CD4-positive, alpha-beta T cell (primary cell): ENCODE results near the gene SLC20A1. TPM values are rescaled to one million over a fixed set of nuclear protein-coding genes. Genes with fewer than 3 reads are reported as not detected.

Source experiments
- ATAC-seq: fragments of 200-7000 bp; cut with Tn5 transposase; one replicate; pipeline ENCODE4 v1.10.0; 2022; ENCODE audit warnings: mild to moderate bottlenecking; ENCODE audit not compliant: poor library complexity
- CTCF ChIA-PET: fragments of 350-600 bp; sonication (Branson Sonifier 250); formaldehyde crosslinking; loops from one replicate; lab custom pipeline; 2021; ENCODE audit warnings: antibody characterized with exemption, inconsistent platforms; lab: Charles Lee
- POLR2A ChIA-PET: fragments of 350-600 bp; sonication (Branson Sonifier 250); formaldehyde crosslinking; loops from one replicate; lab custom pipeline; 2021; ENCODE audit warnings: antibody characterized with exemption, inconsistent platforms; lab: Charles Lee
- DNase-seq, 14 experiments: peaks; one replicate each; pipeline ENCODE4 v3.0.0-alpha.2; 2013 to 2020; ENCODE audit warnings: mixed read lengths in 2 of 14
- H3K27ac ChIP-seq, 2 donors: one replicate each; pipeline versions ENCODE4 v1.5.1 to v1.7.0; 2013; ENCODE audit warnings: low read length in 2 of 2, low read depth in 1 of 2, mild to moderate bottlenecking in 1 of 2
- H3K27me3 ChIP-seq, 2 experiments: 1 replicate in 1 of 2; 2 replicates in 1 of 2; pipeline versions ENCODE4 v1.6.1 to v1.7.0; 2013; ENCODE audit warnings: low read length in 2 of 2, control low read depth in 1 of 2, mild to moderate bottlenecking in 1 of 2, moderate library complexity in 1 of 2; ENCODE audit not compliant: insufficient read depth in 2 of 2, control insufficient read depth in 1 of 2
- H3K36me3 ChIP-seq: one replicate; pipeline ENCODE4 v1.6.1; 2013; ENCODE audit warnings: low read length, control low read depth; ENCODE audit not compliant: insufficient read depth
- H3K4me1 ChIP-seq: one replicate; pipeline ENCODE4 v1.6.1; 2013; ENCODE audit warnings: low read length, control low read depth; ENCODE audit not compliant: insufficient read depth
- H3K4me3 ChIP-seq: one replicate; pipeline ENCODE4 v1.5.1; 2013; ENCODE audit warnings: mild to moderate bottlenecking, low read length, moderate library complexity
- H3K9me3 ChIP-seq, 2 experiments: 1 replicate in 1 of 2; 2 replicates in 1 of 2; pipeline versions ENCODE4 v1.6.1 to v1.7.0; 2013; ENCODE audit warnings: low read length in 2 of 2, mild to moderate bottlenecking in 2 of 2, control low read depth in 1 of 2, moderate library complexity in 1 of 2; ENCODE audit not compliant: control insufficient read depth in 1 of 2, insufficient read depth in 1 of 2
- H3K27ac Mint-ChIP-seq: one replicate; pipeline ENCODE4 v1.8.0; 2020; ENCODE audit warnings: mixed read lengths
- H3K27me3 Mint-ChIP-seq: one replicate; pipeline ENCODE4 v1.8.0; 2021; ENCODE audit warnings: mixed read lengths
- H3K36me3 Mint-ChIP-seq: one replicate; pipeline ENCODE4 v1.8.0; 2021; ENCODE audit warnings: low read depth, mixed read lengths
- H3K4me1 Mint-ChIP-seq: one replicate; pipeline ENCODE4 v1.8.0; 2021; ENCODE audit warnings: low read depth, mixed read lengths
- H3K4me3 Mint-ChIP-seq: one replicate; pipeline ENCODE4 v1.8.0; 2020; ENCODE audit warnings: mild to moderate bottlenecking, mixed read lengths
- H3K9me3 Mint-ChIP-seq: one replicate; pipeline ENCODE4 v1.8.0; 2020; ENCODE audit warnings: mixed read lengths
- intact Hi-C, 2 experiments: fragments of 100-400 bp; cut with DNase I in 1 of 2; cut with micrococcal nuclease in 1 of 2; formaldehyde crosslinking; loops; one replicate each; pipeline versions ENCODE4 v1.15.1 to v1.9.0; 2023 to 2025; cut with DNase I, micrococcal nuclease
- total RNA-seq, 174 experiments: library from RNA in 2 of 174; stranded (reverse) in 2 of 174; gene quantifications; one replicate each; pipeline ENCODE4 v1.2.3 and lab custom pipeline; 2021 to 2026
- TF ChIP-seq, protein P1 (sequence below): fragments of 200-600 bp; IDR thresholded peaks from one replicate; pipeline ENCODE4 v1.8.0; 2022; ENCODE audit warnings: antibody characterized with exemption, mild to moderate bottlenecking

The SLC20A1 gene
- total RNA-seq, 2 experiments from 2014 or later: 130 to 139 TPM

GRCh38 chr2:112694182-112694581 is 48.4 kb downstream of the SLC20A1 start:
- TF ChIP-seq, protein P1, sequence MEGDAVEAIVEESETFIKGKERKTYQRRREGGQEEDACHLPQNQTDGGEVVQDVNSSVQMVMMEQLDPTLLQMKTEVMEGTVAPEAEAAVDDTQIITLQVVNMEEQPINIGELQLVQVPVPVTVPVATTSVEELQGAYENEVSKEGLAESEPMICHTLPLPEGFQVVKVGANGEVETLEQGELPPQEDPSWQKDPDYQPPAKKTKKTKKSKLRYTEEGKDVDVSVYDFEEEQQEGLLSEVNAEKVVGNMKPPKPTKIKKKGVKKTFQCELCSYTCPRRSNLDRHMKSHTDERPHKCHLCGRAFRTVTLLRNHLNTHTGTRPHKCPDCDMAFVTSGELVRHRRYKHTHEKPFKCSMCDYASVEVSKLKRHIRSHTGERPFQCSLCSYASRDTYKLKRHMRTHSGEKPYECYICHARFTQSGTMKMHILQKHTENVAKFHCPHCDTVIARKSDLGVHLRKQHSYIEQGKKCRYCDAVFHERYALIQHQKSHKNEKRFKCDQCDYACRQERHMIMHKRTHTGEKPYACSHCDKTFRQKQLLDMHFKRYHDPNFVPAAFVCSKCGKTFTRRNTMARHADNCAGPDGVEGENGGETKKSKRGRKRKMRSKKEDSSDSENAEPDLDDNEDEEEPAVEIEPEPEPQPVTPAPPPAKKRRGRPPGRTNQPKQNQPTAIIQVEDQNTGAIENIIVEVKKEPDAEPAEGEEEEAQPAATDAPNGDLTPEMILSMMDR: no peak
- Histone ChIP-seq H3K27me3 (peaks cover 0 to 3% of the 10 kb centered on the region in 2 experiments), H3K4me1 (peaks cover 31% of the 10 kb centered on the region), H3K9me3 (no peaks in the 10 kb centered on the region), H3K4me3 (no peak overlapping the region), H3K36me3 (no peaks in the 10 kb centered on the region), H3K27ac (no peak overlapping the region)
- no peak overlapping the region for H3K27ac Mint-ChIP-seq
- intact Hi-C loops: no loop called here
- DNase-seq (no peak), ATAC-seq (no peak)
- no peaks in the 10 kb centered on the region for H3K9me3 Mint-ChIP-seq
- H3K36me3 Mint-ChIP-seq: no peaks in the 10 kb centered on the region
- H3K27me3 Mint-ChIP-seq: peaks cover 3% of the 10 kb centered on the region
- ChIA-PET POLR2A (no interaction called here), CTCF (no interaction called here)
- no peak overlapping the region for H3K4me3 Mint-ChIP-seq
- peaks cover 22% of the 10 kb centered on the region for H3K4me1 Mint-ChIP-seq

DNA sequence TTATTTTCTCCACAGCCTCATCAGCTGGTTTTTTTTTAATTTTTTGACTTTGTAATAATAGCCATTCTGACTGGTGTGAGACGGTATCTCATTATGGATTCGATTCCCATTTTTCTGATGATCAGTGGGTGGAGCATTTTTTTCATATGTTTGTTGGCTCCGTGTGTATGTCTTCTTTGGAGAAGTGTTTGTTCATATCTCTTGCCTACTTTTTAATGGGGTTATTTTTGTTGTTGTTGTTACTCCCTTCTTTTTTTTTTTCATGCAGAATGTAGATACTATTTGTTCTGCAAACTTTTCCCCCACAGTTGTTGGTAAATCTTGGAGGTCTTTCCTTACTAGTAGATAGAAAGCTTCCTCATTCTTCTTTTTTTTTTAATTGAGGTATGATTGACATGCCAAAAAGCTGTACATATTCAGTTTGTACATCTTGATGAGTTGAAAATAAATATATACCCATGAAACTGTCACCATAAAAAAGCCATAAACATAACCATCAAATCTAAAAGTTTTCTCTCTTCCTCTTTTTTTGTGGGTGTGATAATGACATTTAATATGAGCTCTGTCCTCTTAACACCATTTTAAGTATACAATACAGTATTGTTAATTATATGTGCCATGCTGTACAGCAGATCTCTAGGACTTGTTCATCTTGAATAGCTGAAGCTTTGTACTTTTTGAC is 53.2 kb downstream of the SLC20A1 start:
- TF ChIP-seq, protein P1: no peak
- Histone ChIP-seq H3K27ac (no peak overlapping the region), H3K27me3 (peaks cover 0 to 3% of the 10 kb centered on the region in 2 experiments), H3K4me1 (no peaks in the 10 kb centered on the region), H3K36me3 (no peaks in the 10 kb centered on the region), H3K9me3 (no peaks in the 10 kb centered on the region), H3K4me3 (no peak overlapping the region)
- no peaks in the 10 kb centered on the region for H3K4me1 Mint-ChIP-seq
- no peak overlapping the region for H3K27ac Mint-ChIP-seq
- CTCF ChIA-PET: interaction anchor here (1.0 to 1.7 kb wide), 3 partner anchors 14 to 73 kb away, joined by 3 to 5 read pairs (median 3); no protein-coding TSS in a partner anchor
- ATAC-seq: no peak
- H3K27me3 Mint-ChIP-seq: peaks cover 3% of the 10 kb centered on the region
- no peak for DNase-seq
- no peak overlapping the region for H3K4me3 Mint-ChIP-seq
- no peaks in the 10 kb centered on the region for H3K36me3 Mint-ChIP-seq
- intact Hi-C loops: no loop called here
- no peaks in the 10 kb centered on the region for H3K9me3 Mint-ChIP-seq
- POLR2A ChIA-PET: interaction anchor here (0.7 kb wide), 1 partner anchor 226 kb away, joined by 3 read pairs; no protein-coding TSS in a partner anchor

DNA sequence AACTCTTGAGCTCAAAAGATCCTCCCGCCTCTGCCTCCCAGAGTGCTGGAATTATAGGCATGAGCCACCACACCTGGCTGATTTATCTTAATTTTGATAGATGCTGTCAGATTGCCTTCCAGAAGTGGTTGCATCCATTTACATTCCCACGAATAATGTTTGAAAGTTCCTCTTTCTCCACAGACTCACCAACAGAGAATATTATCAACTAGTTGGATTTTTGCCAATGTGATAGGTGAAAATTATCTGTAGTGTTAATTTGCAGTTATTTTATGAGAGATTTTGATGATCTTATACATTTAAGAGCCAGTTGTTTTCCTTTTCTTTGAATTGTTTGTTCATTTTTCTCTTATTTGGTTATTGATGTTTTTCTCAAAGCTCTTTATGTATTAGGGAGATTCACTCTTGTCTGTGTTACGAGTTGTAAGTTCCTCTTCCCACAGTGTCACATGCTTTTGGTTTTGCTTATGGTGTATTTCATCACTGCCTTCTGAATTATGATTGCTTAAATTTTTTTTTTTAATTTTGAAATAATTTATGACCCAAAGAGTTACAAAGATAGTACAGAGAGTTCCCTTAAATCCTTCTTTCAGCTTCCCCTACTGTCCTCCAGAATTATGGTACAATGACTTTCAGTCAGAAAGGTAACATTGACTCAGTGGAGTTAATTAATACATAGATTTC is 54.4 kb downstream of the SLC20A1 start:
- intact Hi-C loops: no loop called here
- Histone ChIP-seq H3K27me3 (peaks cover 0 to 3% of the 10 kb centered on the region in 2 experiments), H3K36me3 (no peaks in the 10 kb centered on the region), H3K27ac (peak overlapping the region in 1 of 2 donors; percentile 4), H3K4me3 (no peak overlapping the region), H3K4me1 (no peaks in the 10 kb centered on the region), H3K9me3 (no peaks in the 10 kb centered on the region)
- DNase-seq: peak in 2 of 14 experiments; percentile 41 to 48
- POLR2A ChIA-PET: no interaction called here
- Mint-ChIP-seq H3K9me3 (no peaks in the 10 kb centered on the region), H3K4me3 (no peak overlapping the region), H3K36me3 (no peaks in the 10 kb centered on the region), H3K27ac (no peak overlapping the region), H3K4me1 (no peaks in the 10 kb centered on the region), H3K27me3 (peaks cover 3% of the 10 kb centered on the region)
- TF ChIP-seq, protein P1: no peak
- ATAC-seq: no peak
- CTCF ChIA-PET: interaction anchor here (1.7 kb wide), 1 partner anchor 26 kb away, joined by 5 read pairs; no protein-coding TSS in a partner anchor
